ENCODE measurements around the gene WDR46. TPM values are rescaled to one million over a fixed set of nuclear protein-coding genes. Genes with fewer than 3 reads are reported as not detected.

The WDR46 gene
- total and polyA plus RNA-seq, 2 experiments from 2014 or later, result 71.4 to 104 TPM

- no peaks in the 10 kb centered on the region; the same call in 1 of the 3 replicates for H3K9me3 Mint-ChIP-seq
- H3K27me3 ChIP-seq (ENCODE audit: insufficient read depth), result no peaks in the 10 kb centered on the region
- H3F3A ChIP-seq (replicated peaks; ENCODE audit: low read depth), result peaks cover 22% of the 10 kb centered on the region
- H4K20me1 ChIP-seq (replicated peaks; ENCODE audit: insufficient read depth), result no peaks in the 10 kb centered on the region; the same call in 1 of the 2 replicates
- H3K79me2 ChIP-seq (replicated peaks; ENCODE audit: insufficient read depth), result peaks cover 11% of the 10 kb centered on the region; the same call in 1 of the 2 replicates
- no peak overlapping the region; the same call in 1 of the 2 replicates for H3K27ac Mint-ChIP-seq
- peak overlapping the region; percentile 91 for H3K4me3 ChIP-seq
- H3K9me2 ChIP-seq (ENCODE audit: insufficient read depth), result no peaks in the 10 kb centered on the region
- ATAC-seq (peak; percentile 15), DNase-seq (ENCODE audit: low spot score) (peak; percentile 82)
- peaks cover 46% of the 10 kb centered on the region for H3K4me1 Mint-ChIP-seq
- H3K4me1 ChIP-seq (ENCODE audit: insufficient read depth), result peaks cover 30% of the 10 kb centered on the region
- H3K4me2 ChIP-seq, result peak overlapping the region; percentile 99
- H3K4me3 Mint-ChIP-seq, result peak overlapping the region; percentile 92
- H3K27ac ChIP-seq (ENCODE audit: low read depth), result no peak overlapping the region
- H2AFZ ChIP-seq, result peak overlapping the region; percentile 49; the same call in 1 of the 2 replicates
- TF ChIP-seq CTCF (conservative IDR thresholded peaks at IDR 0.05; ENCODE audit: low read depth in 2 of 2) (no peak), NANOG (IDR thresholded peaks at IDR 0.05; ENCODE audit: borderline replicate concordance) (no peak), POLR2AphosphoS5 (IDR thresholded peaks at IDR 0.05; ENCODE audit: low read depth) (no peak; the same call in 1 of the 2 replicates), EZH2 (IDR thresholded peaks at IDR 0.05; ENCODE audit: low read depth, unreplicated experiment) (no peak), CREB1 (CRISPR knock-in tag; IDR thresholded peaks at IDR 0.05; ENCODE audit: low read depth) (no peak), ZNF331 (CRISPR knock-in tag; IDR thresholded peaks at IDR 0.05; ENCODE audit: low read depth) (no peak), ZNF114 (CRISPR knock-in tag; IDR thresholded peaks at IDR 0.05) (no peak), JUNB (IDR thresholded peaks at IDR 0.05; ENCODE audit: unreplicated experiment) (no peak), EZH2phosphoT487 (IDR thresholded peaks at IDR 0.05; ENCODE audit: unreplicated experiment) (no peak), STAT1 (IDR thresholded peaks at IDR 0.05; ENCODE audit: unreplicated experiment) (no peak), ETS1 (IDR thresholded peaks at IDR 0.05) (no peak)
- TF ChIP-seq, protein P1, sequence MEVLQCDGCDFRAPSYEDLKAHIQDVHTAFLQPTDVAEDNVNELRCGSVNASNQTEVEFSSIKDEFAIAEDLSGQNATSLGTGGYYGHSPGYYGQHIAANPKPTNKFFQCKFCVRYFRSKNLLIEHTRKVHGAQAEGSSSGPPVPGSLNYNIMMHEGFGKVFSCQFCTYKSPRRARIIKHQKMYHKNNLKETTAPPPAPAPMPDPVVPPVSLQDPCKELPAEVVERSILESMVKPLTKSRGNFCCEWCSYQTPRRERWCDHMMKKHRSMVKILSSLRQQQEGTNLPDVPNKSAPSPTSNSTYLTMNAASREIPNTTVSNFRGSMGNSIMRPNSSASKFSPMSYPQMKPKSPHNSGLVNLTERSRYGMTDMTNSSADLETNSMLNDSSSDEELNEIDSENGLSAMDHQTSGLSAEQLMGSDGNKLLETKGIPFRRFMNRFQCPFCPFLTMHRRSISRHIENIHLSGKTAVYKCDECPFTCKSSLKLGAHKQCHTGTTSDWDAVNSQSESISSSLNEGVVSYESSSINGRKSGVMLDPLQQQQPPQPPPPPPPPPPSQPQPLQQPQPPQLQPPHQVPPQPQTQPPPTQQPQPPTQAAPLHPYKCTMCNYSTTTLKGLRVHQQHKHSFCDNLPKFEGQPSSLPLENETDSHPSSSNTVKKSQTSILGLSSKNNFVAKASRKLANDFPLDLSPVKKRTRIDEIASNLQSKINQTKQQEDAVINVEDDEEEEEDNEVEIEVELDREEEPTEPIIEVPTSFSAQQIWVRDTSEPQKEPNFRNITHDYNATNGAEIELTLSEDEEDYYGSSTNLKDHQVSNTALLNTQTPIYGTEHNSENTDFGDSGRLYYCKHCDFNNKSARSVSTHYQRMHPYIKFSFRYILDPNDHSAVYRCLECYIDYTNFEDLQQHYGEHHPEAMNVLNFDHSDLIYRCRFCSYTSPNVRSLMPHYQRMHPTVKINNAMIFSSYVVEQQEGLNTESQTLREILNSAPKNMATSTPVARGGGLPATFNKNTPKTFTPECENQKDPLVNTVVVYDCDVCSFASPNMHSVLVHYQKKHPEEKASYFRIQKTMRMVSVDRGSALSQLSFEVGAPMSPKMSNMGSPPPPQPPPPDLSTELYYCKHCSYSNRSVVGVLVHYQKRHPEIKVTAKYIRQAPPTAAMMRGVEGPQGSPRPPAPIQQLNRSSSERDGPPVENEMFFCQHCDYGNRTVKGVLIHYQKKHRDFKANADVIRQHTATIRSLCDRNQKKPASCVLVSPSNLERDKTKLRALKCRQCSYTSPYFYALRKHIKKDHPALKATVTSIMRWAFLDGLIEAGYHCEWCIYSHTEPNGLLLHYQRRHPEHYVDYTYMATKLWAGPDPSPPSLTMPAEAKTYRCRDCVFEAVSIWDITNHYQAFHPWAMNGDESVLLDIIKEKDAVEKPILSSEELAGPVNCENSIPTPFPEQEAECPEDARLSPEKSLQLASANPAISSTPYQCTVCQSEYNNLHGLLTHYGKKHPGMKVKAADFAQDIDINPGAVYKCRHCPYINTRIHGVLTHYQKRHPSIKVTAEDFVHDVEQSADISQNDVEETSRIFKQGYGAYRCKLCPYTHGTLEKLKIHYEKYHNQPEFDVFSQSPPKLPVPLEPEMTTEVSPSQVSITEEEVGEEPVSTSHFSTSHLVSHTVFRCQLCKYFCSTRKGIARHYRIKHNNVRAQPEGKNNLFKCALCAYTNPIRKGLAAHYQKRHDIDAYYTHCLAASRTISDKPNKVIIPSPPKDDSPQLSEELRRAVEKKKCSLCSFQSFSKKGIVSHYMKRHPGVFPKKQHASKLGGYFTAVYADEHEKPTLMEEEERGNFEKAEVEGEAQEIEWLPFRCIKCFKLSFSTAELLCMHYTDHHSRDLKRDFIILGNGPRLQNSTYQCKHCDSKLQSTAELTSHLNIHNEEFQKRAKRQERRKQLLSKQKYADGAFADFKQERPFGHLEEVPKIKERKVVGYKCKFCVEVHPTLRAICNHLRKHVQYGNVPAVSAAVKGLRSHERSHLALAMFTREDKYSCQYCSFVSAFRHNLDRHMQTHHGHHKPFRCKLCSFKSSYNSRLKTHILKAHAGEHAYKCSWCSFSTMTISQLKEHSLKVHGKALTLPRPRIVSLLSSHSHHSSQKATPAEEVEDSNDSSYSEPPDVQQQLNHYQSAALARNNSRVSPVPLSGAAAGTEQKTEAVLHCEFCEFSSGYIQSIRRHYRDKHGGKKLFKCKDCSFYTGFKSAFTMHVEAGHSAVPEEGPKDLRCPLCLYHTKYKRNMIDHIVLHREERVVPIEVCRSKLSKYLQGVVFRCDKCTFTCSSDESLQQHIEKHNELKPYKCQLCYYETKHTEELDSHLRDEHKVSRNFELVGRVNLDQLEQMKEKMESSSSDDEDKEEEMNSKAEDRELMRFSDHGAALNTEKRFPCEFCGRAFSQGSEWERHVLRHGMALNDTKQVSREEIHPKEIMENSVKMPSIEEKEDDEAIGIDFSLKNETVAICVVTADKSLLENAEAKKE (CRISPR knock-in tag; IDR thresholded peaks at IDR 0.05), result no peak
- TF ChIP-seq, protein P2, sequence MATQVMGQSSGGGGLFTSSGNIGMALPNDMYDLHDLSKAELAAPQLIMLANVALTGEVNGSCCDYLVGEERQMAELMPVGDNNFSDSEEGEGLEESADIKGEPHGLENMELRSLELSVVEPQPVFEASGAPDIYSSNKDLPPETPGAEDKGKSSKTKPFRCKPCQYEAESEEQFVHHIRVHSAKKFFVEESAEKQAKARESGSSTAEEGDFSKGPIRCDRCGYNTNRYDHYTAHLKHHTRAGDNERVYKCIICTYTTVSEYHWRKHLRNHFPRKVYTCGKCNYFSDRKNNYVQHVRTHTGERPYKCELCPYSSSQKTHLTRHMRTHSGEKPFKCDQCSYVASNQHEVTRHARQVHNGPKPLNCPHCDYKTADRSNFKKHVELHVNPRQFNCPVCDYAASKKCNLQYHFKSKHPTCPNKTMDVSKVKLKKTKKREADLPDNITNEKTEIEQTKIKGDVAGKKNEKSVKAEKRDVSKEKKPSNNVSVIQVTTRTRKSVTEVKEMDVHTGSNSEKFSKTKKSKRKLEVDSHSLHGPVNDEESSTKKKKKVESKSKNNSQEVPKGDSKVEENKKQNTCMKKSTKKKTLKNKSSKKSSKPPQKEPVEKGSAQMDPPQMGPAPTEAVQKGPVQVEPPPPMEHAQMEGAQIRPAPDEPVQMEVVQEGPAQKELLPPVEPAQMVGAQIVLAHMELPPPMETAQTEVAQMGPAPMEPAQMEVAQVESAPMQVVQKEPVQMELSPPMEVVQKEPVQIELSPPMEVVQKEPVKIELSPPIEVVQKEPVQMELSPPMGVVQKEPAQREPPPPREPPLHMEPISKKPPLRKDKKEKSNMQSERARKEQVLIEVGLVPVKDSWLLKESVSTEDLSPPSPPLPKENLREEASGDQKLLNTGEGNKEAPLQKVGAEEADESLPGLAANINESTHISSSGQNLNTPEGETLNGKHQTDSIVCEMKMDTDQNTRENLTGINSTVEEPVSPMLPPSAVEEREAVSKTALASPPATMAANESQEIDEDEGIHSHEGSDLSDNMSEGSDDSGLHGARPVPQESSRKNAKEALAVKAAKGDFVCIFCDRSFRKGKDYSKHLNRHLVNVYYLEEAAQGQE (IDR thresholded peaks at IDR 0.05; ENCODE audit: unreplicated experiment), result no peak
- H3K36me3 ChIP-seq (ENCODE audit: insufficient read depth), result peaks cover 5% of the 10 kb centered on the region
- H3K36me3 Mint-ChIP-seq (ENCODE audit: low read depth), result peaks cover 17% of the 10 kb centered on the region
- peaks cover 23% of the 10 kb centered on the region for H3K27me3 Mint-ChIP-seq (ENCODE audit: insufficient read depth, low read depth, poor library complexity)
Observed at GRCh38 chr6:33314515-33314942, 25.5 kb upstream of the WDR46 start.
